HepG2 (cell line): ENCODE data around the gene ARHGEF10L. TPM values are rescaled to one million over a fixed set of nuclear protein-coding genes. Genes with fewer than 3 reads are reported as not detected.
A peak's percentile ranks its signal among the peaks of the same experiment; 100 is the strongest.

Source experiments
- ATAC-seq: fragments of 200-7000 bp; cut with Tn5 transposase; 3 replicates; pipeline ENCODE4 v1.9.1; 2020; ENCODE audit warnings: mild to moderate bottlenecking, moderate library complexity
- BruUV-seq: library from RNA; stranded (reverse); fragments of 400-500 nt; replicated peaks from 2 replicates; lab custom pipeline; 2021; lab: Mats Ljungman, UMichigan
- CTCF ChIA-PET: fragments of 300-600 bp; formaldehyde crosslinking; extraction: SDS; loops from one replicate; lab custom pipeline; 2021; ENCODE audit warnings: low total read pairs, inconsistent platforms, low intra/inter-chr PET ratio; lab: Yijun Ruan, JAX
- POLR2A ChIA-PET: fragments of 350-600 bp; sonication (Branson Sonifier 250); formaldehyde crosslinking; loops from one replicate; lab custom pipeline; 2020; ENCODE audit warnings: antibody characterized with exemption, inconsistent platforms; lab: Yijun Ruan, JAX
- DNase-seq: peaks from one replicate; pipeline ENCODE4 v3.0.0-alpha.2; 2015; ENCODE audit warnings: low spot score
- FAIRE-seq: peaks from 3 replicates; lab custom pipeline; 2011; peaks lifted over from hg19 to GRCh38; lab: Jason Lieb, UNC
- H2AFZ ChIP-seq: one replicate; pipeline ENCODE4 v1.6.1; 2011; ENCODE audit warnings: low read length, inconsistent platforms
- H3K27ac ChIP-seq: fragments of 300-600 bp; 3 replicates; pipeline ENCODE4 v1.8.0; 2011; ENCODE audit warnings: mixed run types, mild to moderate bottlenecking, mixed read lengths, low read length, inconsistent platforms; ENCODE audit not compliant: insufficient read depth; ENCODE audit errors: extremely low read length
- H3K27me3 ChIP-seq, 2 experiments: fragments of 200-600 bp in 1 of 2; 2 replicates in 1 of 2; 3 replicates in 1 of 2; pipeline versions ENCODE4 v1.6.0 to v1.8.0; 2011; ENCODE audit warnings: low read length in 2 of 2, mild to moderate bottlenecking in 2 of 2, moderate library complexity in 2 of 2, inconsistent platforms in 1 of 2; ENCODE audit not compliant: insufficient read depth in 2 of 2, control insufficient read depth in 1 of 2
- H3K36me3 ChIP-seq, 2 experiments: fragments of 200-600 bp in 1 of 2; replicated peaks in 1 of 2; 2 replicates in 1 of 2; 3 replicates in 1 of 2; pipeline versions ENCODE4 v1.5.1 to v1.8.0; 2011; ENCODE audit warnings: low read length in 2 of 2, inconsistent platforms in 1 of 2; ENCODE audit not compliant: insufficient read depth in 2 of 2, control insufficient read depth in 1 of 2
- H3K4me1 ChIP-seq: 2 replicates; pipeline ENCODE4 v1.5.1; 2012; ENCODE audit warnings: low read length, inconsistent platforms; ENCODE audit not compliant: insufficient read depth
- H3K4me2 ChIP-seq: 2 replicates; pipeline ENCODE4 v1.6.0; 2011; ENCODE audit warnings: low read depth, low read length, inconsistent platforms
- H3K4me3 ChIP-seq, 3 experiments: fragments of 200-600 bp in 1 of 3; sonication (generic), shearing (Covaris generic) in 1 of 3; replicated peaks in 1 of 3; 2 replicates each; pipeline ENCODE4 v1.5.1; 2011 to 2016; ENCODE audit warnings: low read length in 3 of 3, inconsistent platforms in 2 of 3, low read depth in 2 of 3, mild to moderate bottlenecking in 2 of 3, control low read depth in 1 of 3, mixed read lengths in 1 of 3; ENCODE audit not compliant: insufficient read depth in 1 of 3
- H3K79me2 ChIP-seq: one replicate; pipeline ENCODE4 v1.6.1; 2011; ENCODE audit warnings: low read length, inconsistent platforms; ENCODE audit not compliant: insufficient read depth
- H3K9ac ChIP-seq: 2 replicates; pipeline ENCODE4 v1.6.0; 2011; ENCODE audit warnings: mild to moderate bottlenecking, low read depth, low read length, inconsistent platforms; ENCODE audit not compliant: insufficient read depth
- H3K9me3 ChIP-seq: 2 replicates; pipeline ENCODE4 v1.5.1; 2012; ENCODE audit warnings: mild to moderate bottlenecking, low read length
- H4K20me1 ChIP-seq: 2 replicates; pipeline ENCODE4 v1.6.0; 2011; ENCODE audit warnings: inconsistent platforms, mild to moderate bottlenecking, low read length, moderate library complexity; ENCODE audit not compliant: insufficient read depth
- AGO2 ChIP-seq: fragments of 200-400 bp; formaldehyde crosslinking; optimal IDR thresholded peaks from 2 replicates; pipeline ENCODE3; 2017; ENCODE audit warnings: mild to moderate bottlenecking, low read depth, low read length, moderate library complexity
- MED8 ChIP-seq: sonication (generic); formaldehyde crosslinking; IDR thresholded peaks from 2 replicates; pipeline ENCODE4 v1.8.1; 2023; ENCODE audit warnings: mild to moderate bottlenecking, missing genetic modification reagents; ENCODE audit not compliant: insufficient replicate concordance
- NAIF1 ChIP-seq: sonication (generic); formaldehyde crosslinking; IDR thresholded peaks from 2 replicates; pipeline ENCODE4 v1.5.0; 2020; ENCODE audit warnings: mild to moderate bottlenecking, missing genetic modification reagents, borderline replicate concordance
- PCBP2 ChIP-seq: fragments of 200-400 bp; formaldehyde crosslinking; optimal IDR thresholded peaks from 2 replicates; pipeline ENCODE3; 2018; ENCODE audit warnings: low read length, low read depth; ENCODE audit not compliant: poor library complexity, severe bottlenecking
- POLR2AphosphoS5 ChIP-seq: IDR thresholded peaks from 2 replicates; pipeline ENCODE4 v1.6.1; 2012; ENCODE audit warnings: low read depth, low read length
- POLR2G ChIP-seq: fragments of 200-400 bp; formaldehyde crosslinking; IDR thresholded peaks from 2 replicates; pipeline ENCODE4 v1.6.1; 2018; ENCODE audit warnings: mild to moderate bottlenecking, low read depth, low read length, moderate library complexity
- RBM22 ChIP-seq: fragments of 200-400 bp; formaldehyde crosslinking; optimal IDR thresholded peaks from 2 replicates; pipeline ENCODE3; 2017; ENCODE audit warnings: mild to moderate bottlenecking, low read length, moderate library complexity
- ZNF530 ChIP-seq: sonication (generic); formaldehyde crosslinking; IDR thresholded peaks from 2 replicates; pipeline ENCODE4 v1.5.0; 2020; ENCODE audit warnings: low read depth, mild to moderate bottlenecking, missing genetic modification reagents
- ZNF709 ChIP-seq: sonication (generic); formaldehyde crosslinking; IDR thresholded peaks from 2 replicates; pipeline ENCODE4 v1.5.0; 2020; ENCODE audit warnings: mild to moderate bottlenecking, missing genetic modification reagents
- ZNF768 ChIP-seq: sonication (generic); formaldehyde crosslinking; IDR thresholded peaks from 2 replicates; pipeline ENCODE4 v1.4.0; 2020; ENCODE audit warnings: missing genetic modification reagents
- WGBS: methylation state at CpG from one replicate; pipeline ENCODE4 v1.1.6; 2017; ENCODE audit warnings: low lambda C conversion rate; 5-methylcytosine and 5-hydroxymethylcytosine counted together
- in situ Hi-C: cut with HindIII; loops from 2 replicates; pipeline ENCODE4 v1.10.0; 2017; ENCODE audit warnings: low pct_unique_long_range_greater_than_20kb; ENCODE audit not compliant: extremely low pct_ligation_motif_present
- intact Hi-C: fragments of 100-400 bp; cut with micrococcal nuclease; formaldehyde crosslinking; loops from one replicate; pipeline ENCODE4 v1.10.0; 2022; ENCODE audit not compliant: unreplicated experiment
- polyA plus RNA-seq, 8 experiments: library from polyadenylated mRNA; depleted of rRNA in 3 of 8; stranded (reverse) in 7 of 8; unstranded in 1 of 8; fragments of >200 nt; fragmentation: Illumina TruSeq in 4 of 8; extraction: Trizol in 4 of 8; gene quantifications; 2 replicates each; pipeline versions ENCODE4 v1.2.1 to v1.2.3, GENCODE V29; 2011 to 2016; ENCODE audit warnings: low read depth in 4 of 8, missing spikeins in 1 of 8, mixed read lengths in 1 of 8; ENCODE audit not compliant: insufficient read depth in 1 of 8
- total RNA-seq, 5 experiments: library from RNA; depleted of rRNA; stranded (reverse); fragments of >200 nt; fragmentation: Illumina TruSeq; extraction: Trizol; gene quantifications; 2 replicates each; pipeline ENCODE4 v1.2.3, GENCODE V29; 2016; ENCODE audit warnings: low read depth in 1 of 5
- TF ChIP-seq, protein P1 (sequence below): sonication (generic); formaldehyde crosslinking; IDR thresholded peaks from 2 replicates; pipeline ENCODE4 v1.5.0; 2020; ENCODE audit warnings: missing genetic modification reagents
- TF ChIP-seq, protein P2 (sequence below): sonication (generic); formaldehyde crosslinking; IDR thresholded peaks from 2 replicates; pipeline ENCODE4 v1.4.0; 2020; ENCODE audit warnings: mild to moderate bottlenecking, low read depth, missing genetic modification reagents

ARHGEF10L gene
- total and polyA plus RNA-seq, 2 of the 13 experiments (the other 11 are each of a cell fraction or from before 2014, with no cell fraction given), result 46.5 to 78.3 TPM

DNA sequence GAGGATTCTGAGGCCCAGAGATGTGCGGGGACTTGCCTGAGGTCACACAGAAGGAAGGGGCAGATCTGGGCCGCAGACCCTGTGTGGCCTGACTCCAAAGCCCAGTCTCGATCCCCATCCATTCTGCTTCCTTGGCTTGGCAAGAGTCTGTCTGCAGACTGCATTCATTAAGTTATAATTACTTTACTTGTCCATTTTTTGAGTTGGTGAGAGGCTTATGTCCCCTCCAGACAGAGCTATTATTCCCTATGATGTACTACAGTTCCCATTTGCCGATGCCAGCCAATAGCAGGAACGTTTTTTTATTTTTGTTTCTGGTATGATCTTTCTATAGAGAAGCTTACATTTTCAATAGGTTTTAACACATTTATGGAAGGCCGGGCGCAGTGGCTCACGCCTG, 101.5 kb downstream of the ARHGEF10L start:
- H3K4me3 ChIP-seq, result no peak overlapping the region
- FAIRE-seq (no peak), DNase-seq (no peak)
- intact Hi-C loops, result no loop called here
- no peaks in the 10 kb centered on the region for H3K79me2 ChIP-seq
- no peak for TF ChIP-seq NAIF1 (CRISPR knock-in tag)
- TF ChIP-seq ZNF768 (CRISPR knock-in tag), result peak; percentile 61; the same call in 1 of the 2 replicates
- TF ChIP-seq, protein P1, sequence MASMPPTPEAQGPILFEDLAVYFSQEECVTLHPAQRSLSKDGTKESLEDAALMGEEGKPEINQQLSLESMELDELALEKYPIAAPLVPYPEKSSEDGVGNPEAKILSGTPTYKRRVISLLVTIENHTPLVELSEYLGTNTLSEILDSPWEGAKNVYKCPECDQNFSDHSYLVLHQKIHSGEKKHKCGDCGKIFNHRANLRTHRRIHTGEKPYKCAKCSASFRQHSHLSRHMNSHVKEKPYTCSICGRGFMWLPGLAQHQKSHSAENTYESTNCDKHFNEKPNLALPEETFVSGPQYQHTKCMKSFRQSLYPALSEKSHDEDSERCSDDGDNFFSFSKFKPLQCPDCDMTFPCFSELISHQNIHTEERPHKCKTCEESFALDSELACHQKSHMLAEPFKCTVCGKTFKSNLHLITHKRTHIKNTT (CRISPR knock-in tag), result no peak
- TF ChIP-seq, all 625 proteins: peak for 1
- no TSS peak for BruUV-seq
- H3K9me3 ChIP-seq, result no peaks in the 10 kb centered on the region
- no peaks in the 10 kb centered on the region for H3K4me1 ChIP-seq
- CTCF ChIA-PET, result no interaction called here
- in situ Hi-C loops, result no loop called here
- no peak for ATAC-seq
- no peaks in the 10 kb centered on the region for H3K27me3 ChIP-seq
- H3K27ac ChIP-seq, result no peak overlapping the region
- no peak overlapping the region for H3K9ac ChIP-seq
- peaks cover 46 to 79% of the 10 kb centered on the region in 2 experiments for H3K36me3 ChIP-seq
- H3K4me2 ChIP-seq, result no peak overlapping the region
- 94% methylated on average over 8 of the region's 8 CpGs for WGBS
- POLR2A ChIA-PET, result no interaction called here
- no peak overlapping the region for H2AFZ ChIP-seq
- H4K20me1 ChIP-seq, result peaks cover 10% of the 10 kb centered on the region; the same call in 1 of the 2 replicates

DNA sequence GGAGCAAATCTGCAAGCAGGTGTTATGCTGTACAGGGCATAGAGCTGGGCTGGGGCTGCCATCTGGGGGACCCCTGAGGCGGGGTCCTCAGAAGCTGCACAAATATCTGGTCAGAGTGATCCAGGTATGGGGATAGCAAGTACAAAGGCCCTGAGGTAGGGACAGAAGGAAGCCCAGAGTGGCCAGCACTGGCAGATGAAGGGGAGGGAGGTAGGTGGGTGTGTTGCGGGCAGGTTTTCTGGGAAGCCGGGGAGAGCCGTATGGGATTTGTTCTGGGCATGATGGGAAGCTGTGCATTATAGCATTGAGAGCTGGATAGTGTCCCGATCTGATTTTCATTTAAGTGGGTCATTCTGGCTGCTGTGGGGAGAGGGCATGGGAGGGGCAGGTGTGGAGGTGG, 102.7 kb downstream of the ARHGEF10L start:
- ATAC-seq, result no peak
- no TSS peak for BruUV-seq
- POLR2A ChIA-PET, result no interaction called here

More for the DNA sequence above, 102.7 kb downstream of the ARHGEF10L start:
- DNase-seq (no peak), FAIRE-seq (no peak)
- intact Hi-C loops, result no loop called here
- 93% methylated on average over 5 of the region's 5 CpGs for WGBS
- Histone ChIP-seq H3K27ac (no peak overlapping the region), H3K9me3 (no peaks in the 10 kb centered on the region), H3K4me1 (no peaks in the 10 kb centered on the region), H2AFZ (no peak overlapping the region), H3K27me3 (no peaks in the 10 kb centered on the region; a peak in 1 of 5 replicates), H3K79me2 (no peaks in the 10 kb centered on the region), H3K4me2 (no peak overlapping the region), H3K4me3 (no peak overlapping the region), H4K20me1 (peaks cover 12% of the 10 kb centered on the region; the same call in 1 of the 2 replicates), H3K9ac (no peak overlapping the region), H3K36me3 (peaks cover 44 to 75% of the 10 kb centered on the region in 2 experiments)
- TF ChIP-seq ZNF530 (CRISPR knock-in tag), result no peak
- peak; percentile 30 for TF ChIP-seq POLR2AphosphoS5
- TF ChIP-seq, protein P2, sequence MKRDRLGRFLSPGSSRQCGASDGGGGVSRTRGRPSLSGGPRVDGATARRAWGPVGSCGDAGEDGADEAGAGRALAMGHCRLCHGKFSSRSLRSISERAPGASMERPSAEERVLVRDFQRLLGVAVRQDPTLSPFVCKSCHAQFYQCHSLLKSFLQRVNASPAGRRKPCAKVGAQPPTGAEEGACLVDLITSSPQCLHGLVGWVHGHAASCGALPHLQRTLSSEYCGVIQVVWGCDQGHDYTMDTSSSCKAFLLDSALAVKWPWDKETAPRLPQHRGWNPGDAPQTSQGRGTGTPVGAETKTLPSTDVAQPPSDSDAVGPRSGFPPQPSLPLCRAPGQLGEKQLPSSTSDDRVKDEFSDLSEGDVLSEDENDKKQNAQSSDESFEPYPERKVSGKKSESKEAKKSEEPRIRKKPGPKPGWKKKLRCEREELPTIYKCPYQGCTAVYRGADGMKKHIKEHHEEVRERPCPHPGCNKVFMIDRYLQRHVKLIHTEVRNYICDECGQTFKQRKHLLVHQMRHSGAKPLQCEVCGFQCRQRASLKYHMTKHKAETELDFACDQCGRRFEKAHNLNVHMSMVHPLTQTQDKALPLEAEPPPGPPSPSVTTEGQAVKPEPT, result no peak
- TF ChIP-seq MED8 (CRISPR knock-in tag), result no peak
- TF ChIP-seq AGO2, result peak; percentile 69
- TF ChIP-seq RBM22, result peak; percentile 62
- TF ChIP-seq ZNF709, result no peak
- TF ChIP-seq POLR2G, result peak; percentile 42; the same call in 1 of the 2 replicates
- TF ChIP-seq PCBP2, result peak; percentile 41
- CTCF ChIA-PET, result no interaction called here
- in situ Hi-C loops, result no loop called here
